PFSK-1 (cell line): ENCODE data around the gene ARAP3.

Experiments used
- FOXP2 ChIP-seq: optimal IDR thresholded peaks from 2 replicates; pipeline ENCODE3; 2011; ENCODE audit warnings: borderline replicate concordance, control low read depth, inconsistent platforms; ENCODE audit not compliant: insufficient read depth; ENCODE audit errors: extremely low read length, extremely low read depth
- POLR2AphosphoS5 ChIP-seq: IDR thresholded peaks from 2 replicates; pipeline ENCODE4 v1.6.1; 2012; ENCODE audit warnings: low read depth, mild to moderate bottlenecking, control low read depth, low read length, moderate library complexity
- REST ChIP-seq, 2 experiments: IDR thresholded peaks; 2 replicates each; pipeline versions ENCODE4 v1.6.1 to v1.8.0; 2011 to 2012; ENCODE audit warnings: low read depth in 2 of 2, low read length in 2 of 2, control low read depth in 1 of 2, inconsistent platforms in 1 of 2, mild to moderate bottlenecking in 1 of 2, moderate library complexity in 1 of 2; ENCODE audit not compliant: insufficient read depth in 1 of 2
- SIN3A ChIP-seq: IDR thresholded peaks from 2 replicates; pipeline ENCODE4 v1.6.1; 2012; ENCODE audit warnings: mild to moderate bottlenecking, low read length, moderate library complexity, borderline replicate concordance; ENCODE audit not compliant: insufficient read depth
- TAF1 ChIP-seq: IDR thresholded peaks from 2 replicates; pipeline ENCODE4 v1.6.1; 2012; ENCODE audit warnings: low read length, control low read depth, borderline replicate concordance; ENCODE audit not compliant: insufficient read depth

Gene ARAP3

DNA sequence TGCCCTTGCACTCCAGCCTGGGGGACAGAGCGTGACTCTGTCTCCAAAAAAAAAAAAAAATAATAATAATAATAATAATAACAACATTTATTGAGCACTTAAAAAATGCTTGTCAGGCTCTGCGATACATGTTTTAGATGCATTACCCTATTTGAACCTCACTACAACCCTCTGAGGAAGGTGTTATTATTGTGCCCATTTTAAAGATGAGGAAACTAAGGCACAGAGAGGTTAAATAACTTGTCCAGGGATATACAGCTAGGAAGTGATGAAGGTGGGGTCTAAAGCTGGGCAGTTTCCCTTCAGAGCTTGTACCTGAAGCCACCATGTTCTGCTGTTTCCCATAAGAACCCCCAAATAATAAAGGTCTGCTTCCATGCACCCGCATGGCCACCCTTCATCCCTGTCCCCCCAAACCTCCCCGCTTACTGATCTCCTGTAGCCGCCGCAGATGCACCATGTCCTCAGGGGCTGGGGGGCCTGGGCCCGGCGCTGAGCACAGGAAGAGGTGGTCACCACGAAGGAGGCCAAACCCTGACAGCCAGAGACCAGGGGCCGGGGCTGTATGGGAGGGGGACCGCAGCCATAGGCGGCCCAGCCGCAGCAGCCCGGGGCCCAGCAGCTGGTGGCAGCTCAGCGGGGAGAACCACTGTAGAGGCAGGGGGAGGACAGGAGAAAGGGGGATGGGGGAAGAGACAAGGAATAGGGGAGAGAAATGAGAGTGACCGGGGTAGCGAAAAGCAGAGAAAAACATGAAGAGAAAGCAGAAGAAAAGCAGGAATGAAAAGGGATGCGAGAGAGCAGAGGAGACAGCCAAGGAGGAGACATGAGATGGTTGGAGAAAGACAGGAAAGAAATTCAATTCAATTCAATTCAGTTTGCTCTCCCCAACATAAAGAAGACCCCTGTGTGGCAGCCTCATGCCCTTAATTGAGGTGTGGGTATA is 15.8 kb downstream of the ARAP3 start:
- TF ChIP-seq POLR2AphosphoS5 (no peak), TAF1 (no peak), SIN3A (no peak), FOXP2 (no peak), REST (IDR thresholded peaks at IDR 0.05; ENCODE audit: insufficient read depth in 1 of 2, low read depth in 2 of 2, low read length in 2 of 2) (no peak)

- no peak for TF ChIP-seq TAF1
- no peak for TF ChIP-seq POLR2AphosphoS5
- TF ChIP-seq REST (IDR thresholded peaks at IDR 0.05; ENCODE audit: insufficient read depth in 1 of 2, low read depth in 2 of 2, low read length in 2 of 2) = no peak
- TF ChIP-seq SIN3A = no peak
- TF ChIP-seq FOXP2 = no peak
Measured at GRCh38 chr5:141664733-141665461, 17.1 kb downstream of the ARAP3 start.

DNA sequence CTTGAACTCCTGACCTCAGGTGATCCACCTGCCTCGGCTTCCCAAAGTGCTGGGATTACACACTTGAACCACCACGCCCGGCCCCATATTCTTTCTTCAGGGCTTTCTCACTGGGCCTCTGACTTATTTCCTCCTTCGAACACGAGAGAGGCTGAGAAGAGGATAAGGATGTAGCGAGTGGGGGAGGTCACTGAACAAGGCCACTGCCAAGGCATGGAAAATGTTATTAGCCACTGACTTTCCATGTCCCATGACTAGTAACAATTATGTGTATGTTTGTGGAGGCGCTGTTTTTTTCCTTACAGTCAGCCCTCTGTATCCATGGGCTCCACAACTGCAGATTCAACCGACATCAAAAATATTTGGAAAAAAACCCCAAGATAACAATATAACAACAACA is 18.5 kb downstream of the ARAP3 start:
- TF ChIP-seq FOXP2 (no peak), TAF1 (no peak), SIN3A (no peak), REST (IDR thresholded peaks at IDR 0.05; ENCODE audit: insufficient read depth in 1 of 2, low read depth in 2 of 2, low read length in 2 of 2) (no peak), POLR2AphosphoS5 (no peak)

DNA sequence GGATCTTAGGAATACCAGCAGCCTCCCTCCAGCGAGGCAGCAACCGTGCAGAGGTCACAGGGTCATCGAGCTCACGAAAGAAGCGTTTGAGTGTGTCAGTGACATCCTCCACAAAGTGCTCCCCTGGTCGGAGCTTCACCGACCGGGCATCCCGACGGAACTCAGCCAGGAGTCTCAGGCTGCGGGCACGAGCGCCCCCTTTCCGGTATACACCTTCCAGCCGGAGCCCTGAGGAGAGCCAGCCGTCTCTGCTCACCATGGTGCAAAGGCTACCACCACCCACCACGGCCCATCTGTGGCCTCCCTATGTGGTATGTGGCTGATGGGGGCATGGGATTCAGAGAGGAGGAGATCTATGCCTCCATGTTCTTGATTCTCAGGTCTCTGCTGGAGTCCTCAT is 20.0 kb downstream of the ARAP3 start:
- TF ChIP-seq REST (IDR thresholded peaks at IDR 0.05; ENCODE audit: insufficient read depth in 1 of 2, low read depth in 2 of 2, low read length in 2 of 2) (no peak), SIN3A (no peak), TAF1 (no peak), FOXP2 (no peak), POLR2AphosphoS5 (no peak)
